GM12891 (cell line): ENCODE measurements around the gene ITGBL1.

Source experiments
- POLR2A ChIP-seq: IDR thresholded peaks from 2 replicates; pipeline ENCODE4 v1.6.1; 2011; ENCODE audit warnings: low read depth, low read length, control low read depth
- POLR2AphosphoS5 ChIP-seq: IDR thresholded peaks from 2 replicates; pipeline ENCODE4 v1.6.1; 2011; ENCODE audit warnings: low read depth, low read length, control low read depth
- TAF1 ChIP-seq: IDR thresholded peaks from 2 replicates; pipeline ENCODE4 v1.6.1; 2011; ENCODE audit warnings: low read depth, low read length, control low read depth

DNA sequence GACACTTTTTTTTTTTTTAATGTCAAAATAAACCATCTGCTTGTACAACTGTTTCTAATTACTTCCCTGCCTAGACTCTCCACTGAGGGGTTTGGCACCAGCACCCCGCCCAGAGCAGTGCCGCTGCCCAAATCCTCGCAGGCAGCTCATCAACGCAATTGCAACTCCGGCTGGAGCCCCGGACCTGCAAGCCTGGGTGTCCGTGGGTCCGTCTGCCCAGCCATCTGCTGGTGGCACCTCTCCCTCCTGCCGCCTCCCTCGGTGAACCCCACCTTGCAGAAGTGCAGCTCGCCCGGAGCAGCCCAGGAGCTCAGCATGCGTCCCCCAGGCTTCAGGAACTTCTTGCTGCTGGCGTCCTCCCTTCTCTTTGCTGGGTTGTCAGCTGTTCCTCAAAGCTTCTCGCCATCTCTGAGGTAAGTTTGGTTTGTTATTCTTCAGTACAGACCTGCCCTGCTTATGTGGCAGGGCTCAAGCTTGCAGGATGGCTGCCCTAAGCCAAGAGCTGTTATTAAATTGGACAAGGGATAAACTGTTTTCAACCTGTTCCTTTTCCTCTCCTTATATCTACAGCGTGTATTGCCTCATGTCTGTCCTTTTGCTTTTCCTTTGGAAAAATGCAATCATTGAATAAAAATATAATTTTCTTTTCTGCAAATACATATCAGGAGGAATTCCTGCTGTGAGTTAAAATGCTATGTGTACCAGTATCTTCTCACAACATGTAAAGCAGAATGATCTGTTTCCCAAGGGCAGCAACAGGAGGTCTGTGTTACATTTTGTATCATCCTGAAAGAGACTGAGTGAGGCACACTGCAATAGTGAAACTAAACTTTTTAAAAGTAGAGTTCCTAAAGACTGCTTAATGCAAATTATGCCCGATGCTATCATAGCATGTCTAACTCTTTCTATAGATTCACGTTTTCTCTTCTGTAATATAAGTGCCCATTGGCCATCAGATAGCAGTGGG, at the start of gene ITGBL1:
- TF ChIP-seq POLR2A: no peak
- TF ChIP-seq TAF1: no peak
- no peak for TF ChIP-seq POLR2AphosphoS5
